ENCODE results near the gene PARP9. TPM values are rescaled to one million over a fixed set of nuclear protein-coding genes. Genes with fewer than 3 reads are reported as not detected.

PARP9 gene
- total RNA-seq, 2 experiments from 2014 or later, result 0.57 to 1.4 TPM

DNA sequence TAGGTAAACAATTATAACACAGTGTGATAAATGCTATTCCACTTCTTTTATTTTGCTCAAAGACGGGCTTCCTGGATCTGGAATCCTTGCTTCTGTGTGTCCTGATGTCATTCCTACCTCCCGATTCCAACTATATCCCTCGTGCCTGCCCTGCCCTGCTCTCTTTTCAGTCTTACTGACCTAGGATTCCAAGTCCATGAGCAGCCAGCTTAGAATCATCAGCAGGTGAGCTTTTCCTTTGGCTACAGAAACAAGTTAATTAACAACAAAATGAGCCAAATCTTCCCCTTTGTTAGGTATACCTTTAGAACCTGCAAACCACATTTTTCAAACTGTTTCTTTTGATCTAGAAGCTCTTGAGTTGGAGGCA, 27.5 kb downstream of the PARP9 start:
- H3K9me3 ChIP-seq (ENCODE audit: low read length), result no peaks in the 10 kb centered on the region
- H3K79me2 ChIP-seq (ENCODE audit: insufficient read depth, low read depth, low read length), result no peaks in the 10 kb centered on the region
- intact Hi-C loops (cut with micrococcal nuclease; ENCODE audit: unreplicated experiment), result no loop called here
- no peaks in the 10 kb centered on the region for H4K20me1 ChIP-seq (ENCODE audit: insufficient read depth, low read length)
- no peak overlapping the region for H3K4me2 ChIP-seq (ENCODE audit: low read length)
- ChIA-PET POLR2A (interaction anchor here (0.6 to 1.5 kb wide), 3 partner anchors 21 to 186 kb away, joined by 3 to 5 read pairs (median 4); no protein-coding TSS in a partner anchor), CTCF (ENCODE audit: unreplicated experiment) (no interaction called here)
- H2AFZ ChIP-seq (ENCODE audit: low read length), result no peak overlapping the region
- no peak overlapping the region for H3K4me3 ChIP-seq (ENCODE audit: low read depth, low read length, poor library complexity, severe bottlenecking)
- H3K9me2 ChIP-seq (ENCODE audit: insufficient read depth, low read length), result no peaks in the 10 kb centered on the region
- no TSS peak for BruUV-seq (replicated peaks)
- no peak overlapping the region for H3K27ac ChIP-seq (ENCODE audit: low read depth, low read length, poor library complexity, severe bottlenecking)
- H3K36me3 ChIP-seq (ENCODE audit: insufficient read depth, low read length), result no peaks in the 10 kb centered on the region
- TF ChIP-seq, protein P1, sequence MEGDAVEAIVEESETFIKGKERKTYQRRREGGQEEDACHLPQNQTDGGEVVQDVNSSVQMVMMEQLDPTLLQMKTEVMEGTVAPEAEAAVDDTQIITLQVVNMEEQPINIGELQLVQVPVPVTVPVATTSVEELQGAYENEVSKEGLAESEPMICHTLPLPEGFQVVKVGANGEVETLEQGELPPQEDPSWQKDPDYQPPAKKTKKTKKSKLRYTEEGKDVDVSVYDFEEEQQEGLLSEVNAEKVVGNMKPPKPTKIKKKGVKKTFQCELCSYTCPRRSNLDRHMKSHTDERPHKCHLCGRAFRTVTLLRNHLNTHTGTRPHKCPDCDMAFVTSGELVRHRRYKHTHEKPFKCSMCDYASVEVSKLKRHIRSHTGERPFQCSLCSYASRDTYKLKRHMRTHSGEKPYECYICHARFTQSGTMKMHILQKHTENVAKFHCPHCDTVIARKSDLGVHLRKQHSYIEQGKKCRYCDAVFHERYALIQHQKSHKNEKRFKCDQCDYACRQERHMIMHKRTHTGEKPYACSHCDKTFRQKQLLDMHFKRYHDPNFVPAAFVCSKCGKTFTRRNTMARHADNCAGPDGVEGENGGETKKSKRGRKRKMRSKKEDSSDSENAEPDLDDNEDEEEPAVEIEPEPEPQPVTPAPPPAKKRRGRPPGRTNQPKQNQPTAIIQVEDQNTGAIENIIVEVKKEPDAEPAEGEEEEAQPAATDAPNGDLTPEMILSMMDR (conservative IDR thresholded peaks at IDR 0.05; ENCODE audit: low read length), result no peak
- no peak for TF ChIP-seq EZH2phosphoT487 (IDR thresholded peaks at IDR 0.05; ENCODE audit: borderline replicate concordance, low read depth, low read length)
- H3K4me1 ChIP-seq (ENCODE audit: insufficient read depth, low read length, poor library complexity, severe bottlenecking), result no peaks in the 10 kb centered on the region
- no peak for DNase-seq (ENCODE audit: low spot score)

DNA sequence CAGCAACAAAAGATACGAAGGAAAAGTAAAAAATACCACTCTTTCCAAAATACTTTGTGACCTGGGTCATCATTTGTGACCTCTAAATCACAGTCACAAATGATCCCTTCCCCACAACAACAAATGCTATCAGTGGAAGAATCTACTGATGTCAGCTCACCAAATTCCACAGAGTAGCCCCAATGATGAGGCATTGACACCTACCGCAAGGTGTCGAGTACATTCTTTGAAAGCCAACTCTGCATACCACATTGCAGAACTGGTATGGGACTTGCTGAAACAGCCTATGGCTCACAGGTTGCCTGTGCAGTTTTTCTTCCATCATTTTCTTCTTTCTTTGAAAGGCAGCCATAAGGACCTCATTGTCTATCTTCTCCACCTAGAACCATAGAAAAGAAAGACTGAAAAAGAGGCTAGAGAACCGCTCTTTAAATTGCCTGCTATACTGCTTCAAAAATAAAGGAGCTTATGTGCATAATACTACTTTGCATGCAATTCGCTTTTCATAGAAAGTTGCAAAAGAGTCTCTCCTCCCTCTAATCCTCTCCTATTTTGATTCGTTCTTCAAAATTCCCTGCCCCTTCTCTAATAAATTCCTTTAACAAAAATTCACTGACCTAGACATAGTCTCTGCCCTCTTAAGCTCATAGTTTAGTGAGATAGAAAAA, 28.0 kb downstream of the PARP9 start:
- Histone ChIP-seq H3K4me1 (ENCODE audit: insufficient read depth, low read length, poor library complexity, severe bottlenecking) (no peaks in the 10 kb centered on the region), H3K36me3 (ENCODE audit: insufficient read depth, low read length) (no peaks in the 10 kb centered on the region), H4K20me1 (ENCODE audit: insufficient read depth, low read length) (no peaks in the 10 kb centered on the region), H3K4me2 (ENCODE audit: low read length) (no peak overlapping the region), H3K79me2 (ENCODE audit: insufficient read depth, low read depth, low read length) (no peaks in the 10 kb centered on the region), H3K4me3 (ENCODE audit: low read depth, low read length, poor library complexity, severe bottlenecking) (no peak overlapping the region), H2AFZ (ENCODE audit: low read length) (no peak overlapping the region), H3K27ac (ENCODE audit: low read depth, low read length, poor library complexity, severe bottlenecking) (no peak overlapping the region), H3K9me2 (ENCODE audit: insufficient read depth, low read length) (no peaks in the 10 kb centered on the region), H3K9me3 (ENCODE audit: low read length) (no peaks in the 10 kb centered on the region)
- no TSS peak for BruUV-seq (replicated peaks)
- CTCF ChIA-PET (ENCODE audit: unreplicated experiment), result no interaction called here
- intact Hi-C loops (cut with micrococcal nuclease; ENCODE audit: unreplicated experiment), result no loop called here
- POLR2A ChIA-PET, result interaction anchor here (0.8 to 1.5 kb wide), 2 partner anchors 20 to 133 kb away, joined by 4 to 5 read pairs; no protein-coding TSS in a partner anchor
- no peak for DNase-seq (ENCODE audit: low spot score)
- TF ChIP-seq EZH2phosphoT487 (IDR thresholded peaks at IDR 0.05; ENCODE audit: borderline replicate concordance, low read depth, low read length), result no peak
- TF ChIP-seq, protein P1 (conservative IDR thresholded peaks at IDR 0.05; ENCODE audit: low read length), result no peak

DNA sequence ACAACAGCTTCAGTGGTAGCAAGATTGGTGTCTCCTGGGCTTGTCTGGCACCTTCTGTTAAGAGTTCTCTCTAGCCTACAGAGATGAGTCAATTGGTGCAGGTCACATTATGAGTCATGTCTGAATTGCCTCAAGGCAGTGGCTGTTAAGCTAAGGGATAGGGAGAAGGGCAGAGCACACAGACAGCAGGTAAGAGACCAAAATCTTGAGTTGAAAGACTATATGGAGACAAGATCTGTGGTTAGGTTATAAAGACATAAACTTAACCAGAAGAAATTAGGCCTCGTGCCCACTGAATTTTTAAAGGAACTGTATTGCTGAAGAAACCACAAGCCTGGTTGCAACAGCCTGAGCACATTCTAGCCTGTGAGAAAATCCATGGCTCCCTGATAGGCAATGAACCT, 30.2 kb downstream of the PARP9 start:
- no TSS peak for BruUV-seq (replicated peaks)
- H3K9me2 ChIP-seq (ENCODE audit: insufficient read depth, low read length), result no peaks in the 10 kb centered on the region
- intact Hi-C loops (cut with micrococcal nuclease; ENCODE audit: unreplicated experiment), result no loop called here
- no peak overlapping the region for H3K27ac ChIP-seq (ENCODE audit: low read depth, low read length, poor library complexity, severe bottlenecking)
- TF ChIP-seq EZH2phosphoT487 (IDR thresholded peaks at IDR 0.05; ENCODE audit: borderline replicate concordance, low read depth, low read length), result no peak
- TF ChIP-seq, protein P1 (conservative IDR thresholded peaks at IDR 0.05; ENCODE audit: low read length), result no peak
- H3K4me1 ChIP-seq (ENCODE audit: insufficient read depth, low read length, poor library complexity, severe bottlenecking), result no peaks in the 10 kb centered on the region
- no peaks in the 10 kb centered on the region for H3K79me2 ChIP-seq (ENCODE audit: insufficient read depth, low read depth, low read length)
- H2AFZ ChIP-seq (ENCODE audit: low read length), result no peak overlapping the region
- no peak overlapping the region for H3K4me2 ChIP-seq (ENCODE audit: low read length)
- H3K36me3 ChIP-seq (ENCODE audit: insufficient read depth, low read length), result no peaks in the 10 kb centered on the region
- CTCF ChIA-PET (ENCODE audit: unreplicated experiment), result no interaction called here
- no peak overlapping the region for H3K4me3 ChIP-seq (ENCODE audit: low read depth, low read length, poor library complexity, severe bottlenecking)
- H4K20me1 ChIP-seq (ENCODE audit: insufficient read depth, low read length), result no peaks in the 10 kb centered on the region
- DNase-seq (ENCODE audit: low spot score), result no peak
- H3K9me3 ChIP-seq (ENCODE audit: low read length), result no peaks in the 10 kb centered on the region
- POLR2A ChIA-PET, result no interaction called here

Measured in OCI-LY7 (cell line).